HepG2 (cell line): Measurements from ENCODE around the gene MSANTD1. TPM values are rescaled to one million over a fixed set of nuclear protein-coding genes. Genes with fewer than 3 reads are reported as not detected.

Experiments used
- ATAC-seq: fragments of 200-7000 bp; cut with Tn5 transposase; 3 replicates; pipeline ENCODE4 v1.9.1; 2020; ENCODE audit warnings: mild to moderate bottlenecking, moderate library complexity
- BruUV-seq: library from RNA; stranded (reverse); fragments of 400-500 nt; replicated peaks from 2 replicates; lab custom pipeline; 2021; lab: Mats Ljungman, UMichigan
- CTCF ChIA-PET: fragments of 300-600 bp; formaldehyde crosslinking; extraction: SDS; loops from one replicate; lab custom pipeline; 2021; ENCODE audit warnings: low total read pairs, inconsistent platforms, low intra/inter-chr PET ratio; lab: Yijun Ruan, JAX
- POLR2A ChIA-PET: fragments of 350-600 bp; sonication (Branson Sonifier 250); formaldehyde crosslinking; loops from one replicate; lab custom pipeline; 2020; ENCODE audit warnings: antibody characterized with exemption, inconsistent platforms; lab: Yijun Ruan, JAX
- DNase-seq: peaks from one replicate; pipeline ENCODE4 v3.0.0-alpha.2; 2015; ENCODE audit warnings: low spot score
- FAIRE-seq: peaks from 3 replicates; lab custom pipeline; 2011; peaks lifted over from hg19 to GRCh38; lab: Jason Lieb, UNC
- H2AFZ ChIP-seq: one replicate; pipeline ENCODE4 v1.6.1; 2011; ENCODE audit warnings: low read length, inconsistent platforms
- H3K27ac ChIP-seq: fragments of 300-600 bp; 3 replicates; pipeline ENCODE4 v1.8.0; 2011; ENCODE audit warnings: mixed run types, mild to moderate bottlenecking, mixed read lengths, low read length, inconsistent platforms; ENCODE audit not compliant: insufficient read depth; ENCODE audit errors: extremely low read length
- H3K27me3 ChIP-seq, 2 experiments: fragments of 200-600 bp in 1 of 2; 2 replicates in 1 of 2; 3 replicates in 1 of 2; pipeline versions ENCODE4 v1.6.0 to v1.8.0; 2011; ENCODE audit warnings: low read length in 2 of 2, mild to moderate bottlenecking in 2 of 2, moderate library complexity in 2 of 2, inconsistent platforms in 1 of 2; ENCODE audit not compliant: insufficient read depth in 2 of 2, control insufficient read depth in 1 of 2
- H3K36me3 ChIP-seq, 2 experiments: fragments of 200-600 bp in 1 of 2; replicated peaks in 1 of 2; 2 replicates in 1 of 2; 3 replicates in 1 of 2; pipeline versions ENCODE4 v1.5.1 to v1.8.0; 2011; ENCODE audit warnings: low read length in 2 of 2, inconsistent platforms in 1 of 2; ENCODE audit not compliant: insufficient read depth in 2 of 2, control insufficient read depth in 1 of 2
- H3K4me1 ChIP-seq: 2 replicates; pipeline ENCODE4 v1.5.1; 2012; ENCODE audit warnings: low read length, inconsistent platforms; ENCODE audit not compliant: insufficient read depth
- H3K4me2 ChIP-seq: 2 replicates; pipeline ENCODE4 v1.6.0; 2011; ENCODE audit warnings: low read depth, low read length, inconsistent platforms
- H3K4me3 ChIP-seq, 3 experiments: fragments of 200-600 bp in 1 of 3; sonication (generic), shearing (Covaris generic) in 1 of 3; replicated peaks in 1 of 3; 2 replicates each; pipeline ENCODE4 v1.5.1; 2011 to 2016; ENCODE audit warnings: low read length in 3 of 3, inconsistent platforms in 2 of 3, low read depth in 2 of 3, mild to moderate bottlenecking in 2 of 3, control low read depth in 1 of 3, mixed read lengths in 1 of 3; ENCODE audit not compliant: insufficient read depth in 1 of 3
- H3K79me2 ChIP-seq: one replicate; pipeline ENCODE4 v1.6.1; 2011; ENCODE audit warnings: low read length, inconsistent platforms; ENCODE audit not compliant: insufficient read depth
- H3K9ac ChIP-seq: 2 replicates; pipeline ENCODE4 v1.6.0; 2011; ENCODE audit warnings: mild to moderate bottlenecking, low read depth, low read length, inconsistent platforms; ENCODE audit not compliant: insufficient read depth
- H3K9me3 ChIP-seq: 2 replicates; pipeline ENCODE4 v1.5.1; 2012; ENCODE audit warnings: mild to moderate bottlenecking, low read length
- H4K20me1 ChIP-seq: 2 replicates; pipeline ENCODE4 v1.6.0; 2011; ENCODE audit warnings: inconsistent platforms, mild to moderate bottlenecking, low read length, moderate library complexity; ENCODE audit not compliant: insufficient read depth
- BCL6 ChIP-seq: IDR thresholded peaks from 2 replicates; pipeline ENCODE4 v1.6.1; 2016; ENCODE audit warnings: missing genetic modification reagents, missing compliant biosample characterization
- HDAC2 ChIP-seq: sonication (generic); formaldehyde crosslinking; IDR thresholded peaks from 2 replicates; pipeline ENCODE4 v1.4.0; 2020; ENCODE audit warnings: missing genetic modification reagents
- PHF5A ChIP-seq: IDR thresholded peaks from one replicate; pipeline ENCODE4 v1.6.1; 2018; ENCODE audit warnings: low read depth, missing genetic modification reagents; ENCODE audit not compliant: unreplicated experiment
- PITX1 ChIP-seq: sonication (generic); formaldehyde crosslinking; IDR thresholded peaks from 2 replicates; pipeline ENCODE4 v1.5.1; 2020; ENCODE audit warnings: mild to moderate bottlenecking, missing genetic modification reagents
- TBX2 ChIP-seq: sonication (generic); formaldehyde crosslinking; IDR thresholded peaks from 2 replicates; pipeline ENCODE4 v1.5.0; 2020; ENCODE audit warnings: missing genetic modification reagents, mild to moderate bottlenecking, borderline replicate concordance
- ZBTB20 ChIP-seq: sonication (generic); formaldehyde crosslinking; IDR thresholded peaks from 2 replicates; pipeline ENCODE4 v1.8.1; 2023; ENCODE audit warnings: missing genetic modification reagents, low read depth, mild to moderate bottlenecking, borderline replicate concordance
- ZFP37 ChIP-seq: sonication (generic); formaldehyde crosslinking; IDR thresholded peaks from 2 replicates; pipeline ENCODE4 v1.4.0; 2020; ENCODE audit warnings: missing genetic modification reagents, borderline replicate concordance
- ZNF180 ChIP-seq: sonication (generic); formaldehyde crosslinking; IDR thresholded peaks from 2 replicates; pipeline ENCODE4 v1.4.0; 2020; ENCODE audit warnings: low read depth, missing genetic modification reagents, borderline replicate concordance
- ZNF230 ChIP-seq: sonication (generic); formaldehyde crosslinking; IDR thresholded peaks from 2 replicates; pipeline ENCODE4 v1.4.0; 2020; ENCODE audit warnings: mild to moderate bottlenecking, missing genetic modification reagents
- ZNF572 ChIP-seq: sonication (generic); formaldehyde crosslinking; IDR thresholded peaks from 2 replicates; pipeline ENCODE4 v1.5.1; 2020; ENCODE audit warnings: mild to moderate bottlenecking, missing genetic modification reagents
- ZNF597 ChIP-seq: sonication (generic); formaldehyde crosslinking; IDR thresholded peaks from 2 replicates; pipeline ENCODE4 v1.5.0; 2020; ENCODE audit warnings: missing genetic modification reagents
- ZNF614 ChIP-seq: IDR thresholded peaks from 2 replicates; pipeline ENCODE4 v1.6.1; 2018; ENCODE audit warnings: missing biosample characterization, missing genetic modification reagents, inconsistent platforms, borderline replicate concordance
- WGBS: methylation state at CpG from one replicate; pipeline ENCODE4 v1.1.6; 2017; ENCODE audit warnings: low lambda C conversion rate; 5-methylcytosine and 5-hydroxymethylcytosine counted together
- in situ Hi-C: cut with HindIII; loops from 2 replicates; pipeline ENCODE4 v1.10.0; 2017; ENCODE audit warnings: low pct_unique_long_range_greater_than_20kb; ENCODE audit not compliant: extremely low pct_ligation_motif_present
- intact Hi-C: fragments of 100-400 bp; cut with micrococcal nuclease; formaldehyde crosslinking; loops from one replicate; pipeline ENCODE4 v1.10.0; 2022; ENCODE audit not compliant: unreplicated experiment
- polyA plus RNA-seq, 8 experiments: library from polyadenylated mRNA; depleted of rRNA in 3 of 8; stranded (reverse) in 7 of 8; unstranded in 1 of 8; fragments of >200 nt; fragmentation: Illumina TruSeq in 4 of 8; extraction: Trizol in 4 of 8; gene quantifications; 2 replicates each; pipeline versions ENCODE4 v1.2.1 to v1.2.3, GENCODE V29; 2011 to 2016; ENCODE audit warnings: low read depth in 4 of 8, missing spikeins in 1 of 8, mixed read lengths in 1 of 8; ENCODE audit not compliant: insufficient read depth in 1 of 8
- total RNA-seq, 5 experiments: library from RNA; depleted of rRNA; stranded (reverse); fragments of >200 nt; fragmentation: Illumina TruSeq; extraction: Trizol; gene quantifications; 2 replicates each; pipeline ENCODE4 v1.2.3, GENCODE V29; 2016; ENCODE audit warnings: low read depth in 1 of 5
- TF ChIP-seq, protein P1 (sequence below), 2 experiments: sonication (generic) in 1 of 2; formaldehyde crosslinking in 1 of 2; IDR thresholded peaks; 2 replicates each; pipeline versions ENCODE4 v1.4.0 to v1.6.1; 2018 to 2020; ENCODE audit warnings: missing genetic modification reagents in 2 of 2, borderline replicate concordance in 1 of 2, low read depth in 1 of 2, mild to moderate bottlenecking in 1 of 2, missing biosample characterization in 1 of 2

Gene MSANTD1
- total and polyA plus RNA-seq, 2 of the 13 experiments (the other 11 are each of a cell fraction or from before 2014, with no cell fraction given), result 0.22 to 0.40 TPM

- TF ChIP-seq HDAC2 (CRISPR knock-in tag) (no peak), PITX1 (CRISPR knock-in tag) (no peak), ZNF597 (CRISPR knock-in tag) (no peak), ZNF230 (CRISPR knock-in tag) (no peak), PHF5A (CRISPR knock-in tag) (no peak), TBX2 (CRISPR knock-in tag) (no peak), BCL6 (CRISPR knock-in tag) (no peak), ZFP37 (no peak), ZNF180 (CRISPR knock-in tag) (no peak), ZBTB20 (CRISPR knock-in tag) (no peak), ZNF614 (CRISPR knock-in tag) (no peak), ZNF572 (CRISPR knock-in tag) (no peak)
- TF ChIP-seq, protein P1, sequence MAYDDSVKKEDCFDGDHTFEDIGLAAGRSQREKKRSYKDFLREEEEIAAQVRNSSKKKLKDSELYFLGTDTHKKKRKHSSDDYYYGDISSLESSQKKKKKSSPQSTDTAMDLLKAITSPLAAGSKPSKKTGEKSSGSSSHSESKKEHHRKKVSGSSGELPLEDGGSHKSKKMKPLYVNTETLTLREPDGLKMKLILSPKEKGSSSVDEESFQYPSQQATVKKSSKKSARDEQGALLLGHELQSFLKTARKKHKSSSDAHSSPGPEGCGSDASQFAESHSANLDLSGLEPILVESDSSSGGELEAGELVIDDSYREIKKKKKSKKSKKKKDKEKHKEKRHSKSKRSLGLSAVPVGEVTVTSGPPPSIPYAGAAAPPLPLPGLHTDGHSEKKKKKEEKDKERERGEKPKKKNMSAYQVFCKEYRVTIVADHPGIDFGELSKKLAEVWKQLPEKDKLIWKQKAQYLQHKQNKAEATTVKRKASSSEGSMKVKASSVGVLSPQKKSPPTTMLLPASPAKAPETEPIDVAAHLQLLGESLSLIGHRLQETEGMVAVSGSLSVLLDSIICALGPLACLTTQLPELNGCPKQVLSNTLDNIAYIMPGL (CRISPR knock-in tag; IDR thresholded peaks at IDR 0.05; ENCODE audit: borderline replicate concordance in 1 of 2, low read depth in 1 of 2), result no peak
- BruUV-seq, result no TSS peak
- no peak overlapping the region for H3K9ac ChIP-seq
- no peaks in the 10 kb centered on the region for H4K20me1 ChIP-seq
- no peaks in the 10 kb centered on the region for H3K79me2 ChIP-seq
- no peaks in the 10 kb centered on the region for H3K36me3 ChIP-seq
- H3K4me2 ChIP-seq, result no peak overlapping the region
- in situ Hi-C loops, result no loop called here
- no peak overlapping the region for H3K4me3 ChIP-seq
- ChIA-PET CTCF (no interaction called here), POLR2A (no interaction called here)
- H3K27ac ChIP-seq, result no peak overlapping the region
- H2AFZ ChIP-seq, result no peak overlapping the region
- H3K9me3 ChIP-seq, result no peaks in the 10 kb centered on the region
- peaks cover 19% of the 10 kb centered on the region for H3K4me1 ChIP-seq
- 34% methylated on average over 6 of the region's 6 CpGs for WGBS
- FAIRE-seq, result no peak
- H3K27me3 ChIP-seq, result peaks cover 3 to 55% of the 10 kb centered on the region in 2 experiments
- intact Hi-C loops, result loop anchor here (10.0 kb wide), 1 partner anchor 59 kb away; no protein-coding TSS in a partner anchor
- DNase-seq, result no peak
- ATAC-seq, result no peak
Observed at GRCh38 chr4:3263876-3264193, 14.9 kb downstream of the MSANTD1 start.
